GM18517 (cell line): ENCODE data around the gene CACNA2D3.

Experiments
- ATAC-seq: cut with Tn5 transposase; IDR thresholded peaks from one replicate; pipeline ENCODE4 v1.9.1; 2021; ENCODE audit warnings: mild to moderate bottlenecking, moderate library complexity; ENCODE audit not compliant: unreplicated experiment

Gene CACNA2D3

DNA sequence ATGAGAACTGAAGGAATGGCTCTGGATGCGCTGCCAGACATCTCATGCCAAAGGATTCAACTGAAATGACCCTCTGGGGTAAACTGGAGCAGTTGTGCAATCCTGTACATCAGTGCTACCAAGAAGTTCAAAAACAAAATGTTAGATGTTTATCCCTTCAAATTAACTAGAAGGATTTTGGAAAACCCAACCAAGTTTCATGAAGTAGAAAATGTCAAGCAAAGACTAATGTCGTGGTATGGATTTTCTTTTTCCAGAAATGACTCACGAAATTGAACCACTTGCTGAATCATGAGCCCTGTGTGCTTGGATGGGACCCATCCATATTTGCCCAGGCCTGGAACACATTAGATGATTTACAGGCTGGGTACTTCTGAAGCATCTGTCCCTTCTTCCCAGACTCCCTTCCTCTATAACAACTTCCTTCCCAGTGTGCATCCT is 703.9 kb downstream of the CACNA2D3 start:
- ATAC-seq = no peak

DNA sequence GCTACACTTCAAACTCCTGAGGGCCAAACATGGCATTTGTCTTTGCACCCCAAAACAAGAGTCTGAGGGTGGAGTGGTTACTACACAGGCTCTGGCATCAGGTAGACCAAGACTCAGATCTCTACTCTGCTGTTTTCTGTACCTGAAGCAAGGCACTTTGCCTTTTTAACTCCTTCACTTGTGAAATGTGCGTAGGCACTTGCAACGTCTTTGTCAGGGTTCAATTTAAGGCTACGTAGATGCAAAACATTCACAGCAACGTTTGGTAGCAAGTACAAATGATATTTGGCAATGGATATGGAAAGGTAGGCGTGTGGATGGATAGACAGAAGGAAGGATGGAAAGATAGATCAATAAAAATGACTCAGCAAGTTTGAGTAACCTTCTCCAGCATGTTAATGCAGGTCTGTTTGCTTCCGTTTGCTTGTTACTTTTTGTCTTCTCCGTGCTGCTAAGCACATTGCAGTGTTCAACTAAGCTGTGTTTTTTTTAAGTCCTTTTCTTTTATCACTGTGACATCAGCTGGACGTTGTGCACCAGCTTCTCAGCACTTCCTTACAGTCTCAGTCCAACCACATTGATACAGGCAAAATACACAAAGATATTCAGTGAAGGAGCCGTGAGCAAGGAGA is 704.8 kb downstream of the CACNA2D3 start:
- ATAC-seq = no peak

DNA sequence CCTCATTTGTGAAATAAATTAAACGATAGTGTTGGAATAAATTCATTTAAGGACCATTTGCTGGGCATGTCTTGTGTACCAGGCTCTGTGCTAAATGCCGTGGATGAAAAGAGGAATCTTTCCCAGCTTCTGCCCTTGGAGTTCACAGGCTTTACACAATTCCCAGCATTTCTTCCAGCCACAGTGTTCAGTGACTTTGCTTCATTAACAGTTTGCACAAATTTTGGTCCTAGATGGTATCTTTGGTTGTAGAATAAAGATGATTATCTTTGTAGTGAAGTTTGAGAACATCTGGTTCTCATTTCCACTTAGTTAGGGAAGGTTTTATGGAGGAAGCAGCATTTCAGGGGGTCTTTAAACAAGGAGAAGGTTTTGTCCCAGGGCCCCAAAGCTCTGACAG is 705.4 kb downstream of the CACNA2D3 start:
- ATAC-seq = no peak

DNA sequence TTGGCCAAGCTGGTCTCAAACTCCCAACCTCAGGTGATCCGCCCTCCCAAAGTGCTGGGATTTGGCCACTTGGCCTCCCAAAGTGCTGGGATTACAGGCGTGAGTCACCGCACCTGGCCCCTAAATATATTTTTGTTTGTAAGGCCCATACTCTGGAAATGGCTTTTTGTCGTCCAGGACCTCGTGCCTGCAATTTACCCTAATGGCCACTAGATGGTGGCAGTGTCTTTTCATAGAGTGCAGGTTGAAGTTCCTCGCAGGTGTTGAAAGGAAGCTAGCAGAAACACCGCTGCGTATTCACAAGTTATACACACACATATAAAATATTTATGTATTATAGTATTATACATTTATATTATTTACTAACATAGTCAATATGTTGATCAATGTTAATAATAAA is 708.3 kb downstream of the CACNA2D3 start:
- no peak for ATAC-seq

DNA sequence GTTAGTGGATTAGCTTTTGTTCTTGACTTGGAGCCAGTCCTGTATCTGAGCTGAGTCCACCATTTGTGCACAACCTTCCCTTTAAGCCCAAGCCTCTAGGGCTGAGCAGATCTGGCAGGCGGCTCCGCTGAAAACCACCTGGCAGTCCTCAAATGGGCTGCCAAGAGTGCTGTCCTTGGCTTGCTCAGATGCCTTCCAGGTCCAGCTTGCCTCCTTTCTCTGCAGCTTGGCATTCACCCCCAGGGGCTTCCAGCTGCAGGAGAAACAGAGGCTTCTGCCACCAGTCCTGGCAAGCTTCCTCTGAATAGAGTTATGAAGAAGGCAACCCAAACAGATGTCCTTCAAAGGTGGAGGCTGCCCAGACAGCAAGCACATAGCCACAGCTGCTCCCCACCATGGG is 708.8 kb downstream of the CACNA2D3 start:
- ATAC-seq = no peak

DNA sequence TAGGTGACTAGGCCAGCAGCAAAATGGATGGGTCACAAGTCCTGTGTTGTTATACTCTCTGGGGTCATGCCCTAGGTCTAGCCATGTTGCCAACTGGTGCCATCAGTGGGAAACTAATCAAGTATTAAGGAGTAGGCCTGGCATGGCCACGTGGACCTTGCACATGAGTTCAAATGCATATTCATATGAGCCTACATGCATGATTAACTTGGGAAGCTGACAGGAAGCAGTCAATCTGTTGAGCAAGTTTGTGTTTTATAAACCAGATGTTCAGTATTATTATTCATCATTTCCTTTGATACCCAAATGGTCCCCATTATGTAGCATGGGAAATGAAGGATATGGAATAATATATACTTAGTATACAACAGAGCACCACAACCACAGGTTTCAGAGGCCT is 710.5 kb downstream of the CACNA2D3 start:
- ATAC-seq = no peak

DNA sequence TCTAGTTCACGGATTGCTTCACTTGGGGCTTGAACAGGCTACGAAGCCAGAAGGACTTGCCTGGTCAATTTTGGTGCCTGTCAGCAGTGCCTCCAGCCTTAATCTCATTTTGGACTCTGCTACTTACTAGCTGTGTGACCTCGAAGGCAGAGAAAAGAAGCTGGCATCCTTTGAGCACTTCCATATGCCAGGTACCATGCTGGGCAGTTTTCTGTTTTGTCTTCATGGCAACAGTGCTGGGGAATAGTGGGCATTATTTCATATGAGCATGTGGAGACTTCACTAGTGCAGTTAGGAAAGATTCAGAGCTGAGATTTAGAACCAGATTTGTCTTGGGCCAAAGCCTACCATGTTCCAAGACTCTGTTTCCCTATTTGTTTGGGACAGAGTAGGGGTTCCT is 713.3 kb downstream of the CACNA2D3 start:
- no peak for ATAC-seq

DNA sequence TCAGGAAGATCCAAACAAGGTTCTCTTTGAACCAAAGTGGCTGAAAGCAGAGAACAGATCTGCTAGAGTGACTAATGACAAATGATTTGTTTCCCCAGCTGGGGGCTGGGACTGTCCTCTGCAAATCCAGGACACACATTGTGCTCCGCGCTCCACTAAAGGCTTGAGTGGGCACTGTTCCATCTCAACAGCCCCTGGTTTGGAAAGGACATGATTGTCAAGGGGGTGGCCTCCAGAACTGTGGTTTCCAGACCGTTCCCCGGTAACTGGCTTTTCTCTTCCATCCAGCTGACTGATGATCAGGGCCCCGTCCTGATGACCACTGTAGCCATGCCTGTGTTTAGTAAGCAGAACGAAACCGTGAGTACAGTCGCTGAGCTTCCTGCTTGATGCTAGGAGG is 714.5 kb downstream of the CACNA2D3 start:
- no peak for ATAC-seq

DNA sequence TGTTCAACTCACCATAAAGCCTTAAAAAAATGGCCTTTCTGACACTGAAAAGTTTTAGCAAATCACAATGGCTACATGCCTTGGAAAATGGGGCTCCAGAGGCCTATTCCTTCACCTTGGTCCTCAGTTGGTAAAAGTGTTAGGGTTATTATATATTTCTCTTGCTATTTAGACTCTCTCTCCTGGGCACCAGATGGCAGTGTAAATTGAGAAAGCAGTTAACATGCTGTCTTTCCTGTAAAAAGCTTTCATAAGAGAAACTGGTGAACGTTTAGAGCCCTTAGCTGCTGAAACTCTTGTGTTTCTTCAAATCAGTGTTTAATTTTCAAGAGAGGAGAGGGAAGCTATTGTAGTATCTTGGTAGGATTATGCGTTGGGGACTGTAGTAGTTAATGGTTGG is 715.6 kb downstream of the CACNA2D3 start:
- no peak for ATAC-seq

DNA sequence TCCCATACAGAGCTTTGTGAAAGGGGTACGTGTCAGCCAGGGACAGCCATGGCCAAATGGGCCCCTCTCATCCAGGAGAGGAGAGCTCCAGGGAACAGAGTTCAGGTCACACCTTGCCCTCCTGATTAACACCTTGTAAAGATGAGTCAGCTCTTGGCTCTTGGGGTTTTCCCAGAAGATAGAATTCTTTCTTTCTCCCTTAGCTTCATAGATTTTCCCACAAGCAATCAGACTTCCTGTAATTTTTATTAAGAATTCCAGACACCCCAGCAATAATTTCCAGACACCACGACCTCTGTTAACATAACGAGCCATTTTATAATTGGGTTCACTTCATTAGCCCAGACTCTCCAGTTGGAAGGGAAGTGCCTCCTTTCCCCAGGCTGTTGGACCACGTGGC is 719.1 kb downstream of the CACNA2D3 start:
- ATAC-seq = no peak

DNA sequence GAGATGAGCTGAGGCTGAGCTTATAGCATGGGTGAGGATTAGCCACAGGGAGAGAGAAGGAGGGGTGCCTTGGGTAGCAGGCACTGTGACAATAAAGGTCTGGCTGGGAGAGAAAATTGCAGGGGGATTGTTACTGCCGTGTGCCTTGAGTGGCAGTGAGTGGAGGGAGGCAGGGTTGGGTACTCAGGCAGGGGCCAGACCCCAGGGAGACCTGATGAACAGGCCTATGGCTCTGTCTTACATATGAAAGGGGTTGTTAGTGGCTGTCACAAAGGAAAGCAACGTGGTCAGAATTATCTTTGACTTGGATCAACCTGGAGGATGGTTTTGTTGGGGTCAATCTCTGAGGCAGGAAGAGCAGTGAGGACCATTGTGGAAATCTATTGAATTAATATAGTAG is 721.0 kb downstream of the CACNA2D3 start:
- ATAC-seq = no peak

DNA sequence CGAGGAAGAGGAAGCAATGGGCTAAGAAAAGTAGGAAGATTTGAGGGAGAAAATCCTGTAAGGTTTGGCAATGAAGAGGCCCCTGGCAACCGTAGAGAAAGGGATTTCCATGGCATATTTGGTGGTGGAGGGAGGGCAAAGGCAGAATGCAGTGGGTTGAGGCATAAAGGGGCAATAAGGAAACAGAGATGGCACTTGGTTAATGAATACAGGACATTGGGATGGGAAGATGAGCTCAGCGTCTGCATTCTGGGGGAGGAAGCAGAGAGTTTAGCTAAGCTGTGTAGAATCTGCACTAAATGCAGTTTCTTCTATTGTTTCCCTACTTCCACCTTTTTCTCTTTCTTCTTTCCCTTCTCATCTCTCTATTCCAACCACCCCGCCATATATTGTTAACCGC is 721.9 kb downstream of the CACNA2D3 start:
- ATAC-seq = no peak

DNA sequence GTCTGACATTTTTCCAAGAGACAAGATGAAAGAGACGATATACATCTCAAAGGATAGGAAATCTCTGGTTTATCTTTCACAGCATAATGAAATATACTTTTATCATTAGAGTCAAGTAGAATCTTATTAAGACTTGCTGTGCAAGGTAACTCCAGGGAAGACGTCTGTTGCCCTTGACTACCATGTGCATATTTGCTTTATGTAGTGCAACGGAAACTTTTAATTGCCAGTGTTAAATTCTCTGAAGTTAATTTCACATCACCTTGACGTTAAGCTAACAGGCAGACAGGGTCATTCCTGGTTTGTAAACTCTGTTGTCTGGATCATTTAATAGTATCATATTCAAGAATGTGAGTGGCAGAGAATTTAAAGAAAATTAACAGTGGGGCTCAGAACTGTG is 722.7 kb downstream of the CACNA2D3 start:
- ATAC-seq = no peak

DNA sequence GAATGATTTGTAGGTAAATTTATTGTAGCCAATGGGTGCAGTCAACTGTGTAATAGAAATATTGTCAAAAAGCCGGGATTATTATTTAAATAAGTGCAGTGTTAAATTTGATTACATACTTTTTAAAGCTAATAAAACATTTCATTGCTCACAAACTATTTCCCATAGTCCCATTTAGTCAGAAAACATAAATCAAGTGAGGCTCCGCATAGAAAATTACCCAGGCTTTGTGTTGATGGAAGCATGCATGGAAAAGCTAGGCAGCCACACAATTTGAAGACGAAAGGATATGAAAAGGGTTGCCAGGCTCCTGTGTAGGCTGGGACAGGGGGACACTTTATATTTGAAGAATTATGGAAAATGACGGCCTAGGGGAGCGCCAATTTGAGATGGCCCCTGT is 723.2 kb downstream of the CACNA2D3 start:
- no peak for ATAC-seq

DNA sequence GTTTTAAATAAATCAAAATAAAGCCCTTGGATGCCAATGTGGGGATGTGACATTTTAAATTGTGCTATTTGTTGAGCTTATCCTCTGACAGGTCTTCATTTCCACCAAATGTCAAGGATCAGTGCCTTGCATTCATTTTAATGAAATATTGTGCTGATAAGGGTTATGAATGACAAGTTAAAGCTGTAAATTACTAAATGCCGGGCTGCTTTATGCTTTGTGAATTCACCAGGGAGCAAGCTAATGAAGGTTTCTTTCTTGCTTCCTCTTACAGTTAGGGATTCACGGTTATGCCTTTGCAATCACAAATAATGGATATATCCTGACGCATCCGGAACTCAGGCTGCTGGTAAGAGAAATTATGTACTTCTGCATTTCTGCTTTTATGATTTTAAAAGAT is 723.8 kb downstream of the CACNA2D3 start:
- no peak for ATAC-seq

DNA sequence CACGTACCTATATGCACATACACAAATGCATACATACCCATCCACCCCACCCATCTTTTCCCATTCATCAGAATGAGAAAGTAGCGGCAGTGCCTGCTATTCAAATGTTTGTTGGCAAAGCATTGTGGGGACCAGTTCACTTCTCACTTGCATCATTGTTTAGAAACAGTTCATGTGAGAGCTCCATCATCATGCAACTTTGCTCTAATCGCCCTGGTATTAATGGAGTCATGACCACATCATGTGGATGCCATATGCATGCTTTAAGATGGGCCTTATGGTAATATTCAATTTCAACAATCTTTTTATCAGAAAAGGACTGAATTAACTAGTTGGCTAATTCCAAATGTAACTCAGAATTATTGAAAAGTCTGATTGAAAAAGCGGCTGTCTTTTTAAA is 725.0 kb downstream of the CACNA2D3 start:
- ATAC-seq = no peak

DNA sequence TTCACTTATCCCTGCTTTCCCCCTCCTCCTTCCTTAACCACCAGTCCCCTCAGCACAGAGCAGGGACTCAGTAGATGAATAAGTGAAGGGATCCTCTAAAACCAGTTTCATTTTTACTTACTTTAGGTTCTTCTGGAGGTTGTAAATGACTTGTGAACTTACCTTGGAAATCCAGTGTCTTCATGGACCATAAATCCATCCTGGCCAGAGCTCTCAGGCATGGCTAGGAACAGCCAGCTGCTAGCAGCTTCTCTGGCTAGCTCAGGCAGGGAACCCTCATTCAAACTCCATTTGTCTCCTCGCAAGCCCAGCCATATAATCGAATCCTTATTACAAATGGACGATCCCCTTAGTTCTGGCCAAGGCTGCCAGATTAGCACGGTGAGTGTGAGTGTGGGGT is 727.0 kb downstream of the CACNA2D3 start:
- ATAC-seq = no peak

DNA sequence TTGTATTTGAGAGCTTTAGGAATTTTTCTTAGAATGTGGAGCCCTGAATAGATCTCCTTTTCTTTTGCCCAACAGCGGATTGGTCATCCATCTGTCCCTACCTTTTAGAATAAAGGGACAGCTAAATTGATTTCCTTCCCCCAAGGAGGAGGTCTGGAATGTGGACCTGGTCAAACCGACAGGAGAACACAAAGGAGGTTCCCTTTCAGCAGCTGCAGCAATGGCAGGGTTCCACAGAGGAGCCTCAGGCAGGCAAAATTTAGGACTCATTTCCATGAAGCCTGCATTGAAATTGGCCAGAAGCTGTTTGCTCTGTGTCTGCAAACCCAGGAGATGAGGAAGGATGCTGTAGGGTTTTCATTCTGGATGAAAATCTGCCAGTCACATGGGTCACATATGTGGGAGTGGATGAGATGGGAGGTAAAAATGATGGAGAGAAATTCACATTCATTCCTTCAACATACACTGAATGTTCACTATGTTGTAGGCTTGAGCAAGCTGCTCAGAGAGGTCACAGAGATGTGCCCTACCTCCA is 728.2 kb downstream of the CACNA2D3 start:
- no peak for ATAC-seq

DNA sequence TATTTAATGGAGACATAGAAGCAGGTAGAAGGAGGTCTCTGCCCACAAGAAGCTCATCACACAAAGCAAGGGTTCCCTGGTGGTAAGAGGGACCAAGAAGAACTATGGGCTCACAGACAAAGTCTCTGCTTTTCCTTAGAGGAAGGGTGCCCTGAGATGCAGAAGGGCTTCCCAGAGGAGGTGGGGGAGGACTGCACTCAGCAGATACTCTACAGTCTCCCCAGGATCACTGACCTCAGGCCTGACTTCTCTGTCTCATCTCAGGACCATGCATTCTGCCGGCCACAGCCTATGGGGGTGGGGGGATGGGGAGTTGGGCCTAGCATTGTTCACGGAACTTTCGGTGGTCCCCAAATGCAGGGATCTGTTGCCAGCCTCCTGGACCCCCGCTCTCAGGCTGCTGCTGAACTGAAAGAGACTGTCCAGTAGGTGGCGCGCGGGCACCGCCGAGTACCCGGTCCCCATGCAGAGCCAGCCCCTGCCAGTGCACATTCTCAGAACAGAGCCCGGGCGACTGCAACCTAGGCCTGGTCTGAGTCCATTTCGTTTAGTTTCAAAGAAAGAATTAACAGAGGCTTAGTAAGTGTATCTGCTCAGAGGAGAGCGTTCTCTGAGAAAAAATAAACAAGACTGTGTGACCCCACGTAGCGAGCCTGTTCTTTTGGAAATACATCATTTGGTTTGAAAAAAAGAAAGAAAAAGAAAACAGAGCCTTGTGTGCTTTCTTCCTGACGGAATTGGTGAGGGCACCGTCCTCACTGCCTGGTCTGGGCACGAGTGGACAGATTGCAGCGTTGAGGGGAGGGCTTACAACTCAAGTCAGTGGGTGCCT is 731.4 kb downstream of the CACNA2D3 start:
- ATAC-seq = no peak

DNA sequence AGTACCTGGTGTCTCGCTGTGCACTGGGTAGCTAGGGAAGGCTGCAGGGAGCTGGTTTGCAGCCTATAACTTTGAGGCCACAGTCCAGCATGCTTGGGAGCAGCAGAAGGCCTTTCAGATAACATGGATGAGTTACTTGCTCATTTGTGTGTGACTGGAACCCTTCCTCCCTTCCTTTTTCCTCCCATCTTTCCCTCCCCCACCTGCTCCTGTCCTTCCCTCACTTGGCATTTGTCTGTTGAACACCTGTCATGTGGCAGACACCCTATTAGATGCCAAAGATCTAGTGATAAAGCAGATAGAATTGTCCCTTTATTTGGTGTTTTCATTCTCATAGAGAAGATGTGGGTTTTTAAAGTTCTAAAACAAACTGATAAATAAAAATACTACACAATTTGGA is 733.9 kb downstream of the CACNA2D3 start:
- ATAC-seq = no peak

DNA sequence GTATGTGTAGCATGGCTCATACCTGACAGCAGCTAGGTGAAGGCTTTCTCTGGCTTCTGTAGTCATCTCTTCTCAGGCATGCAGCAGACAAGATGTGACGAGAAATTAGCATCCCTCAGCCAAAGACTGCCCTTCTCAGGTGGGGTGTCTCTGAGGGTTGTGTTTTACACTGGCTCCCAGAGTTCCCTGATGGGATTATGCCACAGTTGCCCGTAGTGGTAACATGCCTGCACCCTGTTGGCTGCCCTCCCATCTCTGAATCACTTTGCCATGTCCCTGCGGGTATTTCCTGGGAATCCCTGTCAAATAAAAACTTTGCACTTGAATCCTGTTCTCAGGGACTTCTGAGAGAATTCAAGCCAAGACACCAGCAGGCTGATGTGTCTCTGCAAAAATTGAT is 735.0 kb downstream of the CACNA2D3 start:
- ATAC-seq = no peak

DNA sequence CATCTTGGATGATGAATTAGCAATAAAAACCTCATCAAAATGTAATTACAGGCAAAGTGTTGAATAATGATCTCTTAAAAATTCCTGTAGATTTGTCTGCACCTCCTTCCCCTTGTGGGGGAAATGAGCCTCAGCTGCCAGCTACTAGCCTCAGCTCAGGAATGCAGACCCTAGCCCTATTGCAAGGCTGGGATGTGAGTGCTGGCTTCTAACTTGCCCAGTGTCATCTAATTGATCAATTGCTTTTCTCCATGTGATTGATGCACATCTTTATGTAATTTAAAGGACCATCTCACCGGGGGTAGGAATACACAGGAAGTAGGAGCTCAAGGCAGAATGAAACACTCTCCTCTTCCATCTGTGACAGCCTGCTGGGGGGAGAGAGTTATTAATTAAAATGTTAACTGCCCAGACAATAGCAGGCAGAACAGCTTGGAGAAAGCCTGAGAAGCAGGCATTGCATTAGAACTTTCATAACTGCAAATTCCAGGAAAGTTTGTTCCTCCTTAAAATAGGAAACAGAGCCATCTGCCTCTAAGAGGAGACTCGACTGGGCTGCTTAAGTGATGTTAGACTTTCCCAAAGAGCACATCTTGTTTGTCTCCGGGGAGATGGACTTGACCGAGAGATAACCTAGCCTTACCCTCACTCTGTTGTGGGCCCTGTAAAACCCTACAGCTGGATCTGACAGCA is 735.9 kb downstream of the CACNA2D3 start:
- no peak for ATAC-seq
